IMR-90 (cell line): ENCODE data around the gene BFSP1.

Experiments used
- BHLHE40 ChIP-seq: fragments of 150-350 bp; IDR thresholded peaks from 2 replicates; pipeline ENCODE4 v1.6.1; 2016; ENCODE audit warnings: mild to moderate bottlenecking, low read depth, low read length
- CEBPB ChIP-seq: IDR thresholded peaks from 2 replicates; pipeline ENCODE4 v1.6.1; 2012; ENCODE audit warnings: low read depth, low read length, improper control_type of control experiment
- POLR2A ChIP-seq: IDR thresholded peaks from 2 replicates; pipeline ENCODE4 v1.6.1; 2012; ENCODE audit warnings: mild to moderate bottlenecking, low read depth, low read length
- RAD21 ChIP-seq: IDR thresholded peaks from 2 replicates; pipeline ENCODE4 v1.6.1; 2012; ENCODE audit warnings: low read length, improper control_type of control experiment
- RCOR1 ChIP-seq: IDR thresholded peaks from 2 replicates; pipeline ENCODE4 v1.6.1; 2012; ENCODE audit warnings: mild to moderate bottlenecking, low read length, improper control_type of control experiment; ENCODE audit not compliant: insufficient replicate concordance
- TF ChIP-seq, protein P1 (sequence below): conservative IDR thresholded peaks from 2 replicates; pipeline ENCODE4 v1.5.1; 2012; ENCODE audit warnings: mild to moderate bottlenecking, low read depth, low read length, improper control_type of control experiment

DNA sequence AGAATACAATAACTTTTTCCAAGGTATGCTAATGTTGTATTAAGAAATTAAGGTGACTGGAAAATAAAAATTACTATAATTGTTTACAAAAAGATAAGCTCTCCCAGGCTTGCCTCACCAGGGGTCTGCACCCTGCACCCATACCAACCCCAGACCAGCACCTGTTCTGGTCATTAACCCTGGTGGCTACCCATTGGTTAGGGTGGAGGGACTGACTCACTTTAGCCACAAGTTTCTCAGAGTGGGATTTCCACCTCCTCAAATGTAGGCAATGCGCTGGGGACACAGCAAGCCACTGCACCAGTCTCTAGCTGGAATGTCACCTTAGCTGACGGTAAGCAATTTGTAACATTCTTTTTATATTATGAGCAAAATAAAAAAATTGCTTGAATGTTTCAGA lies 83.1 kb downstream of the BFSP1 start:
- TF ChIP-seq, protein P1, sequence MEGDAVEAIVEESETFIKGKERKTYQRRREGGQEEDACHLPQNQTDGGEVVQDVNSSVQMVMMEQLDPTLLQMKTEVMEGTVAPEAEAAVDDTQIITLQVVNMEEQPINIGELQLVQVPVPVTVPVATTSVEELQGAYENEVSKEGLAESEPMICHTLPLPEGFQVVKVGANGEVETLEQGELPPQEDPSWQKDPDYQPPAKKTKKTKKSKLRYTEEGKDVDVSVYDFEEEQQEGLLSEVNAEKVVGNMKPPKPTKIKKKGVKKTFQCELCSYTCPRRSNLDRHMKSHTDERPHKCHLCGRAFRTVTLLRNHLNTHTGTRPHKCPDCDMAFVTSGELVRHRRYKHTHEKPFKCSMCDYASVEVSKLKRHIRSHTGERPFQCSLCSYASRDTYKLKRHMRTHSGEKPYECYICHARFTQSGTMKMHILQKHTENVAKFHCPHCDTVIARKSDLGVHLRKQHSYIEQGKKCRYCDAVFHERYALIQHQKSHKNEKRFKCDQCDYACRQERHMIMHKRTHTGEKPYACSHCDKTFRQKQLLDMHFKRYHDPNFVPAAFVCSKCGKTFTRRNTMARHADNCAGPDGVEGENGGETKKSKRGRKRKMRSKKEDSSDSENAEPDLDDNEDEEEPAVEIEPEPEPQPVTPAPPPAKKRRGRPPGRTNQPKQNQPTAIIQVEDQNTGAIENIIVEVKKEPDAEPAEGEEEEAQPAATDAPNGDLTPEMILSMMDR = no peak
- TF ChIP-seq POLR2A = no peak
- no peak for TF ChIP-seq CEBPB
- TF ChIP-seq RAD21 = no peak
- no peak for TF ChIP-seq RCOR1
- TF ChIP-seq BHLHE40 = no peak
